K562 (cell line): ENCODE measurements around the gene DDX18. TPM values are rescaled to one million over a fixed set of nuclear protein-coding genes. Genes with fewer than 3 reads are reported as not detected.

ENCODE experiments used
- ATAC-seq: fragments of 200-7000 bp; cut with Tn5 transposase; 3 replicates; pipeline ENCODE4 v1.9.1; 2020; ENCODE audit warnings: moderate library complexity
- BruUV-seq: library from RNA; stranded (reverse); fragments of 400-500 nt; replicated peaks from 2 replicates; lab custom pipeline; 2021; lab: Mats Ljungman, UMichigan
- CTCF ChIA-PET: fragments of 300-600 bp; formaldehyde crosslinking; extraction: SDS; loops from one replicate; lab custom pipeline; 2021; ENCODE audit warnings: low intra/inter-chr PET ratio; lab: Yijun Ruan, JAX
- POLR2A ChIA-PET: fragments of 300-600, 350-650 bp; sonication (Branson Sonifier 250); formaldehyde crosslinking; extraction: SDS; loops from one replicate; lab custom pipeline; 2021; ENCODE audit warnings: antibody characterized with exemption, inconsistent platforms; lab: Yijun Ruan, JAX
- DNase-seq, 4 experiments: peaks; one replicate each; pipeline versions ENCODE4 v3.0.0 to v3.0.0-alpha.2; 2011 to 2018; ENCODE audit warnings: low spot score in 3 of 4, mixed read lengths in 3 of 4; ENCODE audit errors: extremely low read depth in 1 of 4
- FAIRE-seq: peaks from 2 replicates; lab custom pipeline; 2011; peaks lifted over from hg19 to GRCh38; lab: Jason Lieb, UNC
- H2AFZ ChIP-seq: 2 replicates; pipeline ENCODE4 v1.6.0; 2011; ENCODE audit warnings: low read depth, low read length, control low read depth, inconsistent platforms
- H3K27ac ChIP-seq: fragments of 200-600 bp; 3 replicates; pipeline ENCODE4 v1.8.0; 2011; ENCODE audit warnings: low read depth, mild to moderate bottlenecking, control low read depth, inconsistent platforms, low read length, moderate library complexity, mixed read lengths; ENCODE audit errors: extremely low read depth
- H3K27me3 ChIP-seq, 2 experiments: fragments of 300-600 bp in 1 of 2; 2 replicates in 1 of 2; 3 replicates in 1 of 2; pipeline versions ENCODE4 v1.6.0 to v1.8.0; 2011; ENCODE audit warnings: inconsistent platforms in 2 of 2, low read length in 2 of 2, mild to moderate bottlenecking in 1 of 2, mixed read lengths in 1 of 2, moderate library complexity in 1 of 2; ENCODE audit not compliant: control insufficient read depth in 2 of 2, insufficient read depth in 2 of 2
- H3K36me3 ChIP-seq: fragments of 300-600 bp; 3 replicates; pipeline ENCODE4 v1.8.0; 2011; ENCODE audit warnings: mild to moderate bottlenecking, low read length, inconsistent platforms; ENCODE audit not compliant: control insufficient read depth, insufficient read depth
- H3K4me1 ChIP-seq, 2 experiments: fragments of 200-600 bp in 1 of 2; replicated peaks in 1 of 2; 2 replicates in 1 of 2; 3 replicates in 1 of 2; pipeline versions ENCODE4 v1.5.1 to v1.8.0; 2011; ENCODE audit warnings: inconsistent platforms in 2 of 2, low read length in 2 of 2, mild to moderate bottlenecking in 1 of 2, mixed read lengths in 1 of 2, moderate library complexity in 1 of 2; ENCODE audit not compliant: control insufficient read depth in 2 of 2, insufficient read depth in 2 of 2
- H3K4me2 ChIP-seq: 2 replicates; pipeline ENCODE4 v1.6.1; 2011; ENCODE audit warnings: low read length, control low read depth, inconsistent platforms, mixed read lengths; ENCODE audit not compliant: insufficient read depth
- H3K4me3 ChIP-seq: fragments of 200-600 bp; sonication (generic), shearing (Covaris generic); 2 replicates; pipeline ENCODE4 v1.5.1; 2016; ENCODE audit warnings: control low read depth, inconsistent platforms
- H3K79me2 ChIP-seq: fragments of 200-600 bp; 3 replicates; pipeline ENCODE4 v1.8.0; 2011; ENCODE audit warnings: low read length, inconsistent platforms; ENCODE audit not compliant: control insufficient read depth, insufficient read depth
- H3K9ac ChIP-seq, 2 experiments: 2 replicates each; pipeline versions ENCODE4 v1.6.0 to v1.6.1; 2011; ENCODE audit warnings: low read depth in 2 of 2, low read length in 2 of 2, control low read depth in 1 of 2, inconsistent platforms in 1 of 2, mild to moderate bottlenecking in 1 of 2, mixed read lengths in 1 of 2; ENCODE audit not compliant: insufficient read depth in 1 of 2
- H3K9me1 ChIP-seq: one replicate; pipeline ENCODE4 v1.6.0; 2011; ENCODE audit warnings: inconsistent platforms, mild to moderate bottlenecking, low read length, moderate library complexity; ENCODE audit not compliant: control insufficient read depth, insufficient read depth
- H3K9me3 ChIP-seq: replicated peaks from 2 replicates; pipeline ENCODE4 v1.5.1; 2011; ENCODE audit warnings: low read depth, low read length, inconsistent platforms; ENCODE audit not compliant: control insufficient read depth, insufficient read depth
- H4K20me1 ChIP-seq: replicated peaks from 2 replicates; pipeline ENCODE4 v1.6.1; 2011; ENCODE audit warnings: low read length, inconsistent platforms, mixed read lengths; ENCODE audit not compliant: control insufficient read depth, insufficient read depth
- BCOR ChIP-seq: fragments of 450-650 bp; IDR thresholded peaks from 2 replicates; pipeline ENCODE4 v1.6.1; 2016
- GATAD2A ChIP-seq: fragments of 450-650 bp; IDR thresholded peaks from 2 replicates; pipeline ENCODE4 v1.6.1; 2017
- HIVEP1 ChIP-seq: fragments of 250-450 bp; sonication (Bioruptor Pico); IDR thresholded peaks from 2 replicates; pipeline ENCODE4 v1.4.0; 2020; ENCODE audit warnings: mild to moderate bottlenecking
- PHB ChIP-seq: fragments of 250-450 bp; sonication (Bioruptor Pico); IDR thresholded peaks from 2 replicates; pipeline ENCODE4 v1.5.0; 2021
- ZFP30 ChIP-seq: fragments of 250-450 bp; sonication (Bioruptor Pico); IDR thresholded peaks from 2 replicates; pipeline ENCODE4 v1.8.0; 2022; ENCODE audit warnings: moderate library complexity, mild to moderate bottlenecking, inconsistent platforms, borderline replicate concordance
- ZNF133 ChIP-seq: fragments of 250-450 bp; sonication (Bioruptor Pico); IDR thresholded peaks from 2 replicates; pipeline ENCODE4 v1.4.0; 2020; ENCODE audit warnings: mild to moderate bottlenecking
- WGBS: fragments of 100-300 bp; shearing (Covaris generic); methylation state at CpG from one replicate; pipeline ENCODE4 v1.1.6; 2016; ENCODE audit warnings: low coverage, mixed read lengths; ENCODE audit not compliant: insufficient coverage; ENCODE audit errors: missing lambda C conversion rate; 5-methylcytosine and 5-hydroxymethylcytosine counted together
- in situ Hi-C: fragments of 300-500 bp; cut with MboI; formaldehyde crosslinking; loops from 4 replicates; pipeline ENCODE4 v1.15.0; 2018; ENCODE audit warnings: inconsistent platforms, mixed read lengths
- intact Hi-C: fragments of 100-400 bp; cut with micrococcal nuclease; formaldehyde crosslinking; loops from 2 replicates; pipeline ENCODE4 v1.14.2; 2022
- polyA plus RNA-seq, 8 experiments: library from polyadenylated mRNA; depleted of rRNA in 4 of 8; stranded (reverse) in 5 of 8; unstranded in 3 of 8; fragments of >200 nt; fragmentation: Nextera tagmentation in 2 of 8; fragmentation: Illumina TruSeq in 1 of 8; extraction: Ambion mirVana in 2 of 8; extraction: Trizol in 1 of 8; gene quantifications; 2 replicates each; pipeline versions ENCODE4 v1.2.1 to v1.2.3, GENCODE V29; 2011 to 2014; ENCODE audit warnings: inconsistent platforms in 1 of 8, missing spikeins in 1 of 8
- total RNA-seq, 7 experiments: library from RNA; depleted of rRNA in 6 of 7; stranded (reverse); fragments of >200 nt in 6 of 7; fragmentation: Illumina TruSeq in 2 of 7; extraction: Trizol in 2 of 7; gene quantifications; 2 replicates each; pipeline versions ENCODE4 v1.2.1 to v1.2.3, GENCODE V29; 2011 to 2021; ENCODE audit warnings: low replicate concordance in 1 of 7
- TF ChIP-seq, protein P1 (sequence below): sonication (generic); formaldehyde crosslinking; IDR thresholded peaks from 2 replicates; pipeline ENCODE4 v1.8.1; 2023; ENCODE audit warnings: missing genetic modification reagents, mild to moderate bottlenecking, borderline replicate concordance
- TF ChIP-seq, protein P2 (sequence below), 2 experiments: fragments of 450-650 bp in 1 of 2; sonication (generic) in 1 of 2; formaldehyde crosslinking in 1 of 2; IDR thresholded peaks; 2 replicates each; pipeline versions ENCODE4 v1.7.1 to v1.9.0; 2016 to 2022; ENCODE audit warnings: inconsistent platforms in 1 of 2, mild to moderate bottlenecking in 1 of 2, missing genetic modification reagents in 1 of 2

DDX18 gene
- total and polyA plus RNA-seq, 9 of the 15 experiments (the other 6 are each of a cell fraction or from before 2014, with no cell fraction given) = 67.9 to 156 (median 116) TPM

DNA sequence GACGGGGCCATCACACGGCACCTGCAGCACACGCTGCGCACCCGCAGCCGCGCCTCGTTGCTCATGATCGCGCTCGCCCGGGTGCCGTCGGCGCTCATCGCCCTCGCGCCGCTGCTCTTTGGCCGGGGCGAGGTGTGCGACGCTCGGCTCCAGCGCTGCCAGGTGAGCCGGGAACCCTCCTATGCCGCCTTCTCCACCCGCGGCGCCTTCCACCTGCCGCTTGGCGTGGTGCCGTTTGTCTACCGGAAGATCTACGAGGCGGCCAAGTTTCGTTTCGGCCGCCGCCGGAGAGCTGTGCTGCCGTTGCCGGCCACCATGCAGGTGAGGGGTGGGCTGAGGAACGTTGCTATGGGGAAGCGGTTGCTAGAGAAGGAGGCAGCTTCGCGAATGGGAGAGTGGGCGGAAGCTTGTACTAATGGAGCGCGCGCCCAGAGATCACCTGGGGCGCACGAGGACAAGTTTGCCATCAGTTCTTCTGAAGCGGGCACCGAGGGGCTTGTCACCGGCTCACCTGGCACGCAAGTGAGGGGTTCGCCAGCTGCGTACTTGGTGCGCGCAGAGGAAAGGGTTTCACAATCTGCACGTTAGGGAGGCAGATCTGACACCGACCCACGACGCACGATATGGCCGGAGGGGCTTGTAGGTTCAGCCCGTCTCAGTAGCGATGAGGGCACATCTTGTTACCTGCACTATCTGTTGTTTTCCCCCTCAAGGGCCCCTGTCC, 45.6 kb downstream of the DDX18 start:
- ChIA-PET CTCF (no interaction called here), POLR2A (no interaction called here)
- no TSS peak for BruUV-seq
- H3K4me1 ChIP-seq = peaks cover 0 to 6% of the 10 kb centered on the region in 2 experiments; a peak in 1 of 5 replicates
- H3K9me3 ChIP-seq = no peaks in the 10 kb centered on the region
- H2AFZ ChIP-seq = no peak overlapping the region
- DNase-seq (no peak), ATAC-seq (no peak), FAIRE-seq (no peak)
- H3K27ac ChIP-seq = no peak overlapping the region
- H4K20me1 ChIP-seq = no peaks in the 10 kb centered on the region
- no peak overlapping the region for H3K9ac ChIP-seq
- 48% methylated on average over 37 of the region's 69 CpGs for WGBS
- H3K9me1 ChIP-seq = no peaks in the 10 kb centered on the region
- no peak overlapping the region for H3K4me3 ChIP-seq
- H3K4me2 ChIP-seq = no peak overlapping the region
- no peaks in the 10 kb centered on the region for H3K79me2 ChIP-seq
- in situ Hi-C loops = no loop called here
- H3K36me3 ChIP-seq = no peaks in the 10 kb centered on the region
- peaks cover 7 to 30% of the 10 kb centered on the region in 2 experiments; a peak in 3 of 5 replicates for H3K27me3 ChIP-seq
- intact Hi-C loops = no loop called here
- TF ChIP-seq ZNF133 (CRISPR knock-in tag) (no peak), GATAD2A (no peak), BCOR (no peak), HIVEP1 (CRISPR knock-in tag) (no peak), ZFP30 (CRISPR knock-in tag) (no peak), PHB (CRISPR knock-in tag) (no peak)
- TF ChIP-seq, protein P1, sequence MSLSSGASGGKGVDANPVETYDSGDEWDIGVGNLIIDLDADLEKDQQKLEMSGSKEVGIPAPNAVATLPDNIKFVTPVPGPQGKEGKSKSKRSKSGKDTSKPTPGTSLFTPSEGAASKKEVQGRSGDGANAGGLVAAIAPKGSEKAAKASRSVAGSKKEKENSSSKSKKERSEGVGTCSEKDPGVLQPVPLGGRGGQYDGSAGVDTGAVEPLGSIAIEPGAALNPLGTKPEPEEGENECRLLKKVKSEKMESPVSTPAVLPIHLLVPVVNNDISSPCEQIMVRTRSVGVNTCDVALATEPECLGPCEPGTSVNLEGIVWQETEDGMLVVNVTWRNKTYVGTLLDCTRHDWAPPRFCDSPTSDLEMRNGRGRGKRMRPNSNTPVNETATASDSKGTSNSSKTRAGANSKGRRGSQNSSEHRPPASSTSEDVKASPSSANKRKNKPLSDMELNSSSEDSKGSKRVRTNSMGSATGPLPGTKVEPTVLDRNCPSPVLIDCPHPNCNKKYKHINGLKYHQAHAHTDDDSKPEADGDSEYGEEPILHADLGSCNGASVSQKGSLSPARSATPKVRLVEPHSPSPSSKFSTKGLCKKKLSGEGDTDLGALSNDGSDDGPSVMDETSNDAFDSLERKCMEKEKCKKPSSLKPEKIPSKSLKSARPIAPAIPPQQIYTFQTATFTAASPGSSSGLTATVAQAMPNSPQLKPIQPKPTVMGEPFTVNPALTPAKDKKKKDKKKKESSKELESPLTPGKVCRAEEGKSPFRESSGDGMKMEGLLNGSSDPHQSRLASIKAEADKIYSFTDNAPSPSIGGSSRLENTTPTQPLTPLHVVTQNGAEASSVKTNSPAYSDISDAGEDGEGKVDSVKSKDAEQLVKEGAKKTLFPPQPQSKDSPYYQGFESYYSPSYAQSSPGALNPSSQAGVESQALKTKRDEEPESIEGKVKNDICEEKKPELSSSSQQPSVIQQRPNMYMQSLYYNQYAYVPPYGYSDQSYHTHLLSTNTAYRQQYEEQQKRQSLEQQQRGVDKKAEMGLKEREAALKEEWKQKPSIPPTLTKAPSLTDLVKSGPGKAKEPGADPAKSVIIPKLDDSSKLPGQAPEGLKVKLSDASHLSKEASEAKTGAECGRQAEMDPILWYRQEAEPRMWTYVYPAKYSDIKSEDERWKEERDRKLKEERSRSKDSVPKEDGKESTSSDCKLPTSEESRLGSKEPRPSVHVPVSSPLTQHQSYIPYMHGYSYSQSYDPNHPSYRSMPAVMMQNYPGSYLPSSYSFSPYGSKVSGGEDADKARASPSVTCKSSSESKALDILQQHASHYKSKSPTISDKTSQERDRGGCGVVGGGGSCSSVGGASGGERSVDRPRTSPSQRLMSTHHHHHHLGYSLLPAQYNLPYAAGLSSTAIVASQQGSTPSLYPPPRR (CRISPR knock-in tag) = no peak
- TF ChIP-seq, protein P2, sequence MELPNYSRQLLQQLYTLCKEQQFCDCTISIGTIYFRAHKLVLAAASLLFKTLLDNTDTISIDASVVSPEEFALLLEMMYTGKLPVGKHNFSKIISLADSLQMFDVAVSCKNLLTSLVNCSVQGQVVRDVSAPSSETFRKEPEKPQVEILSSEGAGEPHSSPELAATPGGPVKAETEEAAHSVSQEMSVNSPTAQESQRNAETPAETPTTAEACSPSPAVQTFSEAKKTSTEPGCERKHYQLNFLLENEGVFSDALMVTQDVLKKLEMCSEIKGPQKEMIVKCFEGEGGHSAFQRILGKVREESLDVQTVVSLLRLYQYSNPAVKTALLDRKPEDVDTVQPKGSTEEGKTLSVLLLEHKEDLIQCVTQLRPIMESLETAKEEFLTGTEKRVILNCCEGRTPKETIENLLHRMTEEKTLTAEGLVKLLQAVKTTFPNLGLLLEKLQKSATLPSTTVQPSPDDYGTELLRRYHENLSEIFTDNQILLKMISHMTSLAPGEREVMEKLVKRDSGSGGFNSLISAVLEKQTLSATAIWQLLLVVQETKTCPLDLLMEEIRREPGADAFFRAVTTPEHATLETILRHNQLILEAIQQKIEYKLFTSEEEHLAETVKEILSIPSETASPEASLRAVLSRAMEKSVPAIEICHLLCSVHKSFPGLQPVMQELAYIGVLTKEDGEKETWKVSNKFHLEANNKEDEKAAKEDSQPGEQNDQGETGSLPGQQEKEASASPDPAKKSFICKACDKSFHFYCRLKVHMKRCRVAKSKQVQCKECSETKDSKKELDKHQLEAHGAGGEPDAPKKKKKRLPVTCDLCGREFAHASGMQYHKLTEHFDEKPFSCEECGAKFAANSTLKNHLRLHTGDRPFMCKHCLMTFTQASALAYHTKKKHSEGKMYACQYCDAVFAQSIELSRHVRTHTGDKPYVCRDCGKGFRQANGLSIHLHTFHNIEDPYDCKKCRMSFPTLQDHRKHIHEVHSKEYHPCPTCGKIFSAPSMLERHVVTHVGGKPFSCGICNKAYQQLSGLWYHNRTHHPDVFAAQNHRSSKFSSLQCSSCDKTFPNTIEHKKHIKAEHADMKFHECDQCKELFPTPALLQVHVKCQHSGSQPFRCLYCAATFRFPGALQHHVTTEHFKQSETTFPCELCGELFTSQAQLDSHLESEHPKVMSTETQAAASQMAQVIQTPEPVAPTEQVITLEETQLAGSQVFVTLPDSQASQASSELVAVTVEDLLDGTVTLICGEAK (IDR thresholded peaks at IDR 0.05) = no peak
- TF ChIP-seq, protein P2 (CRISPR knock-in tag; IDR thresholded peaks at IDR 0.05) = no peak
